HG02571 (cell line): ENCODE measurements around the gene EXOC3L4.
A peak's percentile ranks its signal among the peaks of the same experiment; 100 is the strongest.
"Not testable (repeated sequence)": the region's sequence is repeated elsewhere in the genome, so short reads cannot be mapped to it uniquely, and the experiment has no call there.

ENCODE experiments used
- ATAC-seq: cut with Tn5 transposase; IDR thresholded peaks from one replicate; pipeline ENCODE4 v1.9.1; 2021; ENCODE audit warnings: mild to moderate bottlenecking, moderate library complexity; ENCODE audit not compliant: unreplicated experiment

The EXOC3L4 gene

GRCh38 chr14:103094406-103095209, at the start of gene EXOC3L4:
EXOC3L4 (plus strand) TSS chr14:103094725; CDS start chr14:103100220, 5,495 bp downstream.
- no peak for ATAC-seq

GRCh38 chr14:103045371-103045869, 49.1 kb upstream of the EXOC3L4 start:
- ATAC-seq = no peak

- not testable (repeated sequence) for ATAC-seq
Observed at GRCh38 chr14:103047453-103047852, 47.1 kb upstream of the EXOC3L4 start.

DNA sequence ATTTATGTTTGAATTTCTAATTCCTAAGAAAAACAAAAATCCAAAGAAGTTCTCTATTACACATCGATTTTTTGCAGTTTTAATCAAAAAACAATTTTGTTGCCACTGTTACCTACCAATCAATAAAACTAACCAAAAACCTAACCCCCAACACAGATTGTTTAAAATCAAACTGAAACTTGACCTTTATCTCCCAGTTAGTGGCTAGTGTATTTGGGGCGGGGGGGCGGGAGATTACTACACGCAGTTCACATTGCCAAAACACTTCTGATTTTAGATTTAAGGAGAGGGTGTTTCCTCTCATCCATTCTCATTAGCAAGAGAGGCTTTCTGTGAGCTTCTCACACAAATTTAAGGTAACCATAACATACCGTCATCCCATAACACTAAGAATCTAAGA, 43.6 kb upstream of the EXOC3L4 start:
- ATAC-seq = no peak

DNA sequence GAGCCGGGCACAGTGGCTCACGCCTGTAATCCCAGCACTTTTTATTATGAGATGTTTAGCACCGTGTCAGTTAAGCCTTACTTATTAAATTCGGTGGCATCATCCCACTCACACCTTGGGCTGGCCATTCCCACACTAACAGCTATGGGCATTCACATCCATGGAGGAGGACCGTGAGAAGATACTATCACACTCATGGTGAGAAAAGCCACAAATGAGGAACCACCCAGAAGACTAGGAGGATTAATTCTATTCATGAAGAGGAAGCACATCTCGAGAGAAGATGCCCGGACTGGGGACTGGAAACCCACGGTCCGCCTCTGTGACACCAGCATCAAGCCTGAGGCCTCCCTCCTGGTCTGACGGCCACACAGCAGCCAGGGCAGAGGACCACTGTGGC, 42.1 kb upstream of the EXOC3L4 start:
- no peak for ATAC-seq

GRCh38 chr14:103055695-103056094, 38.8 kb upstream of the EXOC3L4 start:
- ATAC-seq = no peak

DNA sequence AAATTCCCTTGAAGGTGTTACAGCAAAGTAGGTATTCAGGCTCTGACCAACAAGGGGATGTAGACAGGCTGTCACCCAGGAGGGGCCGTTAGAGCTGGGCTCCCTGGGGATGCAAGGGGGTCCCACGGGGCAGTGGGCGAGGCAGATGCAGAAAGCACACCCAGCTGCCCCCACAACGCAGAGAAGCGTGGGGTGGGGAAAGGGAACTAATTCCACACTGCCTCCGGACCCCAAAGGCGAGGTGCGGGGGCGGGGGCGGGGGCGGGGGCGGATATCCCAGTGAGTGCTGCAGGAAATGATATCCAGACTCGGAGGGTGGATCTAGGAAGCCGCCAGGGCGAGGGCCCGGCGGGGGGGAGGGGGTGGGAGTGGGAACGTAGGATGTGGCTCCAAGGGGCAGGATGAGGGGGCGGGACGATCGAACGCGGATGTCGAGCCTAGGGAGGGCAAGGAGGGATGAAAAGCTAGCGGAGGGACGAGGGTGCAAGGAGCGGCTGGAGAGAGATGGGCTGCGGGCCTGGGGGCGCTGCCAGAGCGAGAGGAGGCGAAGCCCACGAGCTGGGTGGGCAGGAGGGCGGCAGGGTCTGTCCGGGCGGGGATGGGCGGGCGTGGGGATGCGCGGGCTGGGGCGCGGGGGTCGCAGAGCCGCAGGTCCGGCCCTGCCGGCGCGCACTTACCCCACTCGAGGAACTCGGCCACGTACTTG, 38.0 kb upstream of the EXOC3L4 start:
- no peak for ATAC-seq

DNA sequence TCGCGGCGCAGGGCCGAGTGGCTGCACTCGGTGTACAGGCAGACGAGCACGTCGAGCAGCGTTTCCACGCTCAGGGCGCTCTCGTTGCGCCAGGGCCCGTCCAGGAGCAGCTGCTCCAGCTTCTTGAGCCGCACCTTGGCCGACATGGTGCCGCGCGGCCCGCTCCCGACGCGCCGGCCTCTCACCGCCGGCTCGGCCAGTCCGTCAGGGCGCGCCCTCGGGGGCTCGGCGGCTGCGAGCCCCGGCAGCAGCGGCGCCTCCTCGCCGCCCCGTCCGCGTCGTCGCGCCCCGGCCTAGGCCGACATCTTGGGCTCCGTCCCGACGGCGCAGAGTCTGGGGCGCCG, 37.5 kb upstream of the EXOC3L4 start:
- ATAC-seq = no peak

GRCh38 chr14:103057372-103058163, 37.0 kb upstream of the EXOC3L4 start, which contains the start of gene CDC42BPB:
CDC42BPB (minus strand) TSS chr14:103057549; CDS start chr14:103057173, 376 bp downstream.
- peak; percentile 64 for ATAC-seq

GRCh38 chr14:103058164-103059055, 36.1 kb upstream of the EXOC3L4 start:
- no peak for ATAC-seq

DNA sequence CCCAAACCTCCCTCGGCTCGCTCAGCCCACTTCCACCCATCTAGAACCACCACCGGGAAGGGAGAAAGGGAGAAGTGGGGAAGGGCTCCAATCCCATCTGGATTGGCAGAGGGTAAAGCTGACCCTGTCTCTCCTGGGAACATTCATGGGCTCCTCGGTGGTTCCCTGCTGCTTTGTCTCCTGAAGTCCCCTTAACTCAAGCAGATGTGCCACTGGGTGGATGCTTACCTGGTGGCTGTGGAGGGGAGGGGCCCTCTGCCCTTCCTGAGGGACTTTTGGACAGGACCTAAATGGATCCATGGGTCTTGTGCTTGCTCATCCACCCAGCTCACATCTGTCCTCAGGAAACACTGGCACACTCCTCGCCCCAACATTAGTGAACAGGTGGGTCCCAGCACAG, 35.0 kb upstream of the EXOC3L4 start:
- no peak for ATAC-seq

GRCh38 chr14:103061482-103061976, 33.0 kb upstream of the EXOC3L4 start:
- ATAC-seq = no peak

DNA sequence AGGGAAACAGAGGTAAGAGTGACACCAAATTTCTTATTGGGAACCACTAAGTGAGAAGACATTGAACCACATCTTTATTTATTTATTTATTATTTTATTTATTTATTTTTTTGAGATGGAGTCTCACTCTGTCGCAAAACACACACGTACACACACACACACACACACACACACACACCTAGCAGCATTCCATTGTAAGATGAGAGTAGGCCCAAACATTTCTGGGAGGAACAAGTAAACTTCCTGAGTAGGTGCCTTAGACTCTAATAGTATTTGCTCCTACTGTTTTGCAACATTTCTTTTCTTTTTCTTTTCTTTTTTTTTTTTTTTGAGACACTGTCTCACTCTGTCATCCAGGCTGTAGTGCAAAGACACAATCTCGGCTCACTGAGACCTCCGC, 30.1 kb upstream of the EXOC3L4 start:
- no peak for ATAC-seq

GRCh38 chr14:103064978-103065377, 29.5 kb upstream of the EXOC3L4 start:
- no peak for ATAC-seq

DNA sequence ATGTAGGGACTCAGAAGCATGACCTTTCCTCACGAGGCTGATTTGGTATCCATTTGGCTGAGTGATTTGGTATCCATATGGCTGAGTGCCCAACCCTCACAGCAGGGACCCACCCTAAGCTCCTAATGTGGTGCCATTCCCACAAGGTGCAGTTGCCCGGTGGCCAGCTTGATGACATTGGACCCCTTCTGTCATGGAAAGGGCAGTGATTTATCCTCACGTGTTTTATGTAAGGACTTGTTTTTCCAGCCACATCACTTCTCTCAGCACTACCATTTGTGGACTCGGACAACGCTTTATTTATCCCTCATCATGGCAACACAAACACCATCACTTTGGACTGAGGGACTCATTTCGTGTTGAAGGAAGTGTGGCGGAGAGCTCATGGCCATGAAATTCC, 28.7 kb upstream of the EXOC3L4 start:
- no peak for ATAC-seq

- ATAC-seq = no peak
Observed at GRCh38 chr14:103066399-103066798, 28.1 kb upstream of the EXOC3L4 start.

DNA sequence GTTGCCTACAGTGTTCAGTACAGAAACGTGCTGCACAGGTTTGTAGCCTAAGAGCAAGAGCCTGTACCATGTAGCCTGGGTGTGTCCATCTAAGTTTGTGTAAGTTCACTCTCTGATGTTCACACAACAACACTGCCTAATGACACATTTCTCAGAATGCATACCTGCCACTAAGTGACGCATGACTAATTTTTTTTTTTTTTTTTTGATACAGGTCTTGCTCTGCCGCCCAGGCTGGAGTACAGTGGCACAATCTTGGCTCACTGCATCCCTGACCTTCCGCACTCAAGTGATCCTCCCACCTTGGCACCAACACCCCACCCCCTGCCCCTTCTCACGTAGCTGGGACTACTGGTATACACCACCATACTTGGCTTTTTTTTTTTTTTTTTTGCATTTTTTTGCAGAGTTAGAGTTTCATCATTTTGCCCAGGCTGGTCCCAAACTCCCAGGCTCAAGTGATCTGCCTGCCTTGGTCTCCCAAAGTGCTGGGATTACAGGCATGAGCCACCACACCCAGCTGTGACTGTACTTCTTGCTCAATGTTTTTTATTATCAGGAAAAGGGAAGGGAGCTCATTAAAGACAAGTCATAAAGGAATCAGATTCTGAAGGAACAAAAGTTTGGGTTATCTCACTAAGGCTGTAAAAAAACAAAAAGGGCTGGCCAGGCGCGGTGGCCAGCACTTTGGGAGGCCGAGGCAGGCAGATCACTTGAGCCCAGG, 27.1 kb upstream of the EXOC3L4 start:
- ATAC-seq = no peak

DNA sequence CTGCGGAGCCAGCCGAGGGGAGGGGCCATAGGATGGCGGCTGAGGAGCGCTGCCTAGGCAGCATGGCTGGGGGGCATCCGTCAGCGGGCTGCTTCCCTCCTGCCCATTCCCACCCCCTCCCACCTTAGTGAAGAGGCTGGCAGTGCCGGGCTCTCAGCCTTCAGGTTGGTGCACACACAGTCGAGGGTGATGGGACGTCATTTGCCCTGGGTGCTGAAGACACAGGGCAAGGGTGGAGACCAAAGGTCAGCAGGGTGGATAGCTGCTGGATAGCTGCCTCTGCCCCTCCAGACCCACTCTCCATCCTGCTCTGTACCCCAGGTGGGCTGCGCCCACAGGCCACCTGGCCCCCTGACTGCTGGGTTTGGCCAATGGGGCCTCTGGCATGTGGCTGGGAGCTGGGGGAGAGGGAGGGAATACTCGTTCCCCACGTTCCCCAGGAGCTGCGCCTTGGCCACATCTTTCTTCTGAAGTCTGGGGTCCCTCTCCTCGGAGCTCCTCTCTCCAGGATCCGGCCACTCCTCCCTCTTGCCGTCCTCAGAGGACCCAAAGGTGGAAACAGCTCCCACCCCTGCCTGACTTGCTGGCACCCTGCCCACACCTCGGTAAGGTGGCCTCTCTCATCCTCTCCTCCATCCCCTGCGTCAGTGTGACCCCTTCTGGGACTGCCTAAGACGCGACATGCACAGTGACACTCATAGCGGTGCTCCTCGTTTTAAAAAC, 26.0 kb upstream of the EXOC3L4 start:
- ATAC-seq = no peak
